ENCODE results near the gene BAIAP2.
"Not testable (repeated sequence)": the region's sequence is repeated elsewhere in the genome, so short reads cannot be mapped to it uniquely, and the experiment has no call there.

BAIAP2 gene

GRCh38 chr17:81147701-81148100 is 112.8 kb downstream of the BAIAP2 start:
- DNase-seq: no peak

- DNase-seq: no peak
Measured at GRCh38 chr17:81148571-81148970, 113.6 kb downstream of the BAIAP2 start.

GRCh38 chr17:81148986-81149533 is 114.1 kb downstream of the BAIAP2 start:
- no peak for DNase-seq

GRCh38 chr17:81150377-81151077 is 115.6 kb downstream of the BAIAP2 start:
- no peak for DNase-seq

GRCh38 chr17:81151278-81151677 is 116.3 kb downstream of the BAIAP2 start:
- DNase-seq: no peak

- no peak for DNase-seq
Measured at GRCh38 chr17:81152288-81152828, 117.4 kb downstream of the BAIAP2 start.

GRCh38 chr17:81153340-81153803 is 118.4 kb downstream of the BAIAP2 start:
- no peak for DNase-seq

- DNase-seq: not testable (repeated sequence)
Measured at GRCh38 chr17:81154016-81154415, 119.1 kb downstream of the BAIAP2 start.

- DNase-seq: no peak
Measured at GRCh38 chr17:81154961-81155360, 120.0 kb downstream of the BAIAP2 start.

GRCh38 chr17:81156866-81157805 is 122.2 kb downstream of the BAIAP2 start:
- DNase-seq: no peak

GRCh38 chr17:81157848-81158687 is 123.1 kb downstream of the BAIAP2 start:
- no peak for DNase-seq

GRCh38 chr17:81158688-81159590 is 124.0 kb downstream of the BAIAP2 start:
- no peak for DNase-seq

- no peak for DNase-seq
Measured at GRCh38 chr17:81159611-81160265, 124.8 kb downstream of the BAIAP2 start.

- no peak for DNase-seq
Measured at GRCh38 chr17:81160306-81160705, 125.4 kb downstream of the BAIAP2 start.

GRCh38 chr17:81160747-81161453 is 125.9 kb downstream of the BAIAP2 start:
- no peak for DNase-seq

GRCh38 chr17:81161536-81161935 is 126.6 kb downstream of the BAIAP2 start:
- no peak for DNase-seq

- DNase-seq: no peak
Measured at GRCh38 chr17:81161972-81162371, 127.0 kb downstream of the BAIAP2 start.

- no peak for DNase-seq
Measured at GRCh38 chr17:81162491-81162890, 127.5 kb downstream of the BAIAP2 start.

GRCh38 chr17:81163051-81163695 is 128.2 kb downstream of the BAIAP2 start:
- DNase-seq: no peak

Measured in NCI-H345 (cell line).